ENCODE data around the gene TMEM8B.

DNA sequence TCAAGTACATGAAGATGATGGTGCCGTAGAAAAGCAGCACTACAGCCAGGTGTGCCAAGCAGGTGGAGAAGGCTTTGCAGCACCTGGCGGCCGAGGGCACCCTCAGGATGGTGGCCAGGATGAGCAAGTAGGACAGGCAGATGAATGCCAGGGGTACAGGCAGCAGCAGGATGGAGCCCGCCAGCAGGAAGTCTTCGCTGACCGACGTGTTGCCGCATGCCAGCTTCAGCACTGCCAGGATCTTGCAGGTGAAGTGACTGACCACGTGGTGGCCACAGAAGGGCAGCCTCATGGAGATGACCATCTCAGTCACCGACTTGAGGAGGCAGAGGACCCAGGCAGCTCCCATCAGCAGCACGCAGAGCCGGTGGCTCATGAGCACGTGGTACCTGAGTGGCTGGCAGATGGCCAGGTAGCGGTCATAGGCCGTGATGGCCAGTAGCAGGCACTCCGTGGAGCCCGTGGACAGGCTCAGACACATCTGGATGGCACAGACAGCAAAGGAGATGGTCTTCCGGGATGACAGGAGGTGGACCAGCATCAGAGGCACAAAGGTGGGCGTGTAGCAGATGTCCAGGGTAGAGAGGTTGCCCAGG lies 40.7 kb downstream of the TMEM8B start:
- no peak for TF ChIP-seq EZH2 (IDR thresholded peaks at IDR 0.05; ENCODE audit: low read depth)
- no peak for TF ChIP-seq CTCF (conservative IDR thresholded peaks at IDR 0.05)
